K562 (cell line): ENCODE measurements around the gene CEP41.

Experiments
- ATF3 ChIP-seq, 2 experiments: fragments of 450-650 bp in 1 of 2; sonication (generic) in 1 of 2; formaldehyde crosslinking in 1 of 2; IDR thresholded peaks in 1 of 2; conservative IDR thresholded peaks in 1 of 2; 2 replicates each; pipeline versions ENCODE4 v1.6.1 to v1.8.1; 2016 to 2023; ENCODE audit warnings: mild to moderate bottlenecking in 2 of 2, moderate library complexity in 2 of 2, inconsistent platforms in 1 of 2, missing genetic modification reagents in 1 of 2
- BHLHE40 ChIP-seq: IDR thresholded peaks from 2 replicates; pipeline ENCODE4 v1.6.1; 2011; ENCODE audit warnings: low read length, improper control_type of control experiment
- BRCA1 ChIP-seq, 2 experiments: fragments of 450-650 bp in 1 of 2; sonication (generic) in 1 of 2; formaldehyde crosslinking in 1 of 2; IDR thresholded peaks; 2 replicates each; pipeline versions ENCODE4 v1.5.0 to v1.6.1; 2017 to 2020; ENCODE audit warnings: mild to moderate bottlenecking in 1 of 2, missing genetic modification reagents in 1 of 2
- CHAMP1 ChIP-seq: fragments of 450-650 bp; IDR thresholded peaks from 2 replicates; pipeline ENCODE4 v1.6.1; 2016; ENCODE audit warnings: mild to moderate bottlenecking
- CTCF ChIP-seq, 3 experiments: IDR thresholded peaks in 2 of 3; conservative IDR thresholded peaks in 1 of 3; 2 replicates each; pipeline ENCODE4 v1.5.1; 2011 to 2012; ENCODE audit warnings: low read length in 3 of 3, mild to moderate bottlenecking in 3 of 3, control low read depth in 2 of 3, improper control_type of control experiment in 1 of 3, inconsistent platforms in 1 of 3, low read depth in 1 of 3, mixed read lengths in 1 of 3, moderate library complexity in 1 of 3; ENCODE audit not compliant: insufficient read depth in 2 of 3
- GTF2B ChIP-seq: IDR thresholded peaks from 2 replicates; pipeline ENCODE4 v1.6.1; 2011; ENCODE audit not compliant: insufficient read length; ENCODE audit errors: extremely low read depth
- POLR2A ChIP-seq: fragments of 450-650 bp; conservative IDR thresholded peaks from 2 replicates; pipeline ENCODE4 v1.6.1; 2016
- TSHZ1 ChIP-seq: fragments of 250-450 bp; sonication (Bioruptor Pico); IDR thresholded peaks from 2 replicates; pipeline ENCODE4 v1.4.0; 2020; ENCODE audit warnings: mild to moderate bottlenecking, moderate library complexity
- ZFPM2 ChIP-seq: fragments of 250-450 bp; sonication (Bioruptor Pico); IDR thresholded peaks from 2 replicates; pipeline ENCODE4 v1.5.1; 2022; ENCODE audit warnings: mild to moderate bottlenecking
- ZKSCAN1 ChIP-seq: fragments of 150-350 bp; IDR thresholded peaks from 2 replicates; pipeline ENCODE4 v1.6.1; 2016; ENCODE audit warnings: low read depth, low read length
- ZNF239 ChIP-seq: fragments of 250-450 bp; sonication (Bioruptor Pico); IDR thresholded peaks from 2 replicates; pipeline ENCODE4 v1.4.0; 2020; ENCODE audit warnings: mild to moderate bottlenecking
- ZNF253 ChIP-seq: fragments of 250-450 bp; sonication (Bioruptor Pico); conservative IDR thresholded peaks from 2 replicates; pipeline ENCODE4 v1.6.1; 2021; ENCODE audit warnings: mild to moderate bottlenecking
- ZNF398 ChIP-seq: fragments of 250-450 bp; sonication (Bioruptor Pico); IDR thresholded peaks from 2 replicates; pipeline ENCODE4 v1.8.0; 2021; ENCODE audit warnings: moderate library complexity, mild to moderate bottlenecking, inconsistent platforms

- TF ChIP-seq ATF3 (IDR thresholded peaks at IDR 0.05) (no peak), ATF3 (CRISPR knock-in tag; conservative IDR thresholded peaks at IDR 0.05) (no peak), CTCF (IDR thresholded peaks at IDR 0.05 in 2 of 3, conservative IDR thresholded peaks at IDR 0.05 in 1 of 3; ENCODE audit: insufficient read depth in 2 of 3, low read depth in 1 of 3, low read length in 3 of 3) (no peak), GTF2B (no peak), ZFPM2 (CRISPR knock-in tag) (no peak), ZNF239 (CRISPR knock-in tag) (no peak), BRCA1 (IDR thresholded peaks at IDR 0.05) (no peak), BRCA1 (CRISPR knock-in tag; IDR thresholded peaks at IDR 0.05) (no peak), ZKSCAN1 (no peak), TSHZ1 (CRISPR knock-in tag) (no peak), CHAMP1 (no peak), BHLHE40 (no peak; the same call in 1 of the 2 replicates), ZNF253 (no peak), ZNF398 (CRISPR knock-in tag) (no peak), POLR2A (no peak)
Observed at GRCh38 chr7:130398526-130399090, 42.2 kb downstream of the CEP41 start.
